HepG2 (cell line): ENCODE results near the gene GMFB. TPM values are rescaled to one million over a fixed set of nuclear protein-coding genes. Genes with fewer than 3 reads are reported as not detected.

Source experiments
- ATAC-seq: fragments of 200-7000 bp; cut with Tn5 transposase; 3 replicates; pipeline ENCODE4 v1.9.1; 2020; ENCODE audit warnings: mild to moderate bottlenecking, moderate library complexity
- BruUV-seq: library from RNA; stranded (reverse); fragments of 400-500 nt; replicated peaks from 2 replicates; lab custom pipeline; 2021; lab: Mats Ljungman, UMichigan
- CTCF ChIA-PET: fragments of 300-600 bp; formaldehyde crosslinking; extraction: SDS; loops from one replicate; lab custom pipeline; 2021; ENCODE audit warnings: low total read pairs, inconsistent platforms, low intra/inter-chr PET ratio; lab: Yijun Ruan, JAX
- POLR2A ChIA-PET: fragments of 350-600 bp; sonication (Branson Sonifier 250); formaldehyde crosslinking; loops from one replicate; lab custom pipeline; 2020; ENCODE audit warnings: antibody characterized with exemption, inconsistent platforms; lab: Yijun Ruan, JAX
- DNase-seq: peaks from one replicate; pipeline ENCODE4 v3.0.0-alpha.2; 2015; ENCODE audit warnings: low spot score
- FAIRE-seq: peaks from 3 replicates; lab custom pipeline; 2011; peaks lifted over from hg19 to GRCh38; lab: Jason Lieb, UNC
- H2AFZ ChIP-seq: one replicate; pipeline ENCODE4 v1.6.1; 2011; ENCODE audit warnings: low read length, inconsistent platforms
- H3K27ac ChIP-seq: fragments of 300-600 bp; 3 replicates; pipeline ENCODE4 v1.8.0; 2011; ENCODE audit warnings: mixed run types, mild to moderate bottlenecking, mixed read lengths, low read length, inconsistent platforms; ENCODE audit not compliant: insufficient read depth; ENCODE audit errors: extremely low read length
- H3K27me3 ChIP-seq, 2 experiments: fragments of 200-600 bp in 1 of 2; 2 replicates in 1 of 2; 3 replicates in 1 of 2; pipeline versions ENCODE4 v1.6.0 to v1.8.0; 2011; ENCODE audit warnings: low read length in 2 of 2, mild to moderate bottlenecking in 2 of 2, moderate library complexity in 2 of 2, inconsistent platforms in 1 of 2; ENCODE audit not compliant: insufficient read depth in 2 of 2, control insufficient read depth in 1 of 2
- H3K36me3 ChIP-seq, 2 experiments: fragments of 200-600 bp in 1 of 2; replicated peaks in 1 of 2; 2 replicates in 1 of 2; 3 replicates in 1 of 2; pipeline versions ENCODE4 v1.5.1 to v1.8.0; 2011; ENCODE audit warnings: low read length in 2 of 2, inconsistent platforms in 1 of 2; ENCODE audit not compliant: insufficient read depth in 2 of 2, control insufficient read depth in 1 of 2
- H3K4me1 ChIP-seq: 2 replicates; pipeline ENCODE4 v1.5.1; 2012; ENCODE audit warnings: low read length, inconsistent platforms; ENCODE audit not compliant: insufficient read depth
- H3K4me2 ChIP-seq: 2 replicates; pipeline ENCODE4 v1.6.0; 2011; ENCODE audit warnings: low read depth, low read length, inconsistent platforms
- H3K4me3 ChIP-seq, 3 experiments: fragments of 200-600 bp in 1 of 3; sonication (generic), shearing (Covaris generic) in 1 of 3; replicated peaks in 1 of 3; 2 replicates each; pipeline ENCODE4 v1.5.1; 2011 to 2016; ENCODE audit warnings: low read length in 3 of 3, inconsistent platforms in 2 of 3, low read depth in 2 of 3, mild to moderate bottlenecking in 2 of 3, control low read depth in 1 of 3, mixed read lengths in 1 of 3; ENCODE audit not compliant: insufficient read depth in 1 of 3
- H3K79me2 ChIP-seq: one replicate; pipeline ENCODE4 v1.6.1; 2011; ENCODE audit warnings: low read length, inconsistent platforms; ENCODE audit not compliant: insufficient read depth
- H3K9ac ChIP-seq: 2 replicates; pipeline ENCODE4 v1.6.0; 2011; ENCODE audit warnings: mild to moderate bottlenecking, low read depth, low read length, inconsistent platforms; ENCODE audit not compliant: insufficient read depth
- H3K9me3 ChIP-seq: 2 replicates; pipeline ENCODE4 v1.5.1; 2012; ENCODE audit warnings: mild to moderate bottlenecking, low read length
- H4K20me1 ChIP-seq: 2 replicates; pipeline ENCODE4 v1.6.0; 2011; ENCODE audit warnings: inconsistent platforms, mild to moderate bottlenecking, low read length, moderate library complexity; ENCODE audit not compliant: insufficient read depth
- ARHGAP35 ChIP-seq: sonication (generic); formaldehyde crosslinking; IDR thresholded peaks from 2 replicates; pipeline ENCODE4 v1.9.0; 2022; ENCODE audit warnings: mild to moderate bottlenecking, inconsistent platforms, moderate library complexity, missing genetic modification reagents, borderline replicate concordance
- FIP1L1 ChIP-seq: fragments of 200-400 bp; formaldehyde crosslinking; IDR thresholded peaks from 2 replicates; pipeline ENCODE4 v1.6.1; 2018; ENCODE audit warnings: low read depth, mild to moderate bottlenecking, low read length, moderate library complexity, borderline replicate concordance; ENCODE audit not compliant: insufficient read depth
- GLI4 ChIP-seq: sonication (generic); formaldehyde crosslinking; IDR thresholded peaks from 2 replicates; pipeline ENCODE4 v1.5.1; 2020; ENCODE audit warnings: missing genetic modification reagents, mild to moderate bottlenecking, moderate library complexity, borderline replicate concordance
- MAFK ChIP-seq, 2 experiments: IDR thresholded peaks in 1 of 2; conservative IDR thresholded peaks in 1 of 2; 2 replicates each; pipeline ENCODE4 v1.6.1; 2011; ENCODE audit warnings: improper control_type of control experiment in 2 of 2, low read length in 2 of 2
- NAIF1 ChIP-seq: sonication (generic); formaldehyde crosslinking; IDR thresholded peaks from 2 replicates; pipeline ENCODE4 v1.5.0; 2020; ENCODE audit warnings: mild to moderate bottlenecking, missing genetic modification reagents, borderline replicate concordance
- PHF20 ChIP-seq: sonication (generic); formaldehyde crosslinking; IDR thresholded peaks from 2 replicates; pipeline ENCODE4 v1.5.0; 2020; ENCODE audit warnings: mild to moderate bottlenecking, missing genetic modification reagents
- RBM22 ChIP-seq: fragments of 200-400 bp; formaldehyde crosslinking; optimal IDR thresholded peaks from 2 replicates; pipeline ENCODE3; 2017; ENCODE audit warnings: mild to moderate bottlenecking, low read length, moderate library complexity
- ZNF670 ChIP-seq: sonication (generic); formaldehyde crosslinking; IDR thresholded peaks from 2 replicates; pipeline ENCODE4 v1.8.0; 2022; ENCODE audit warnings: mild to moderate bottlenecking, missing genetic modification reagents, borderline replicate concordance
- ZNF724P ChIP-seq: sonication (generic); formaldehyde crosslinking; IDR thresholded peaks from 2 replicates; pipeline ENCODE4 v1.8.0; 2022; ENCODE audit warnings: missing genetic modification reagents, borderline replicate concordance
- ZNF839 ChIP-seq: sonication (generic); formaldehyde crosslinking; IDR thresholded peaks from 2 replicates; pipeline ENCODE4 v1.4.0; 2020; ENCODE audit warnings: missing genetic modification reagents, mild to moderate bottlenecking, borderline replicate concordance
- ZNF879 ChIP-seq: sonication (generic); formaldehyde crosslinking; IDR thresholded peaks from 2 replicates; pipeline ENCODE4 v1.8.1; 2023; ENCODE audit warnings: missing genetic modification reagents
- WGBS: methylation state at CpG from one replicate; pipeline ENCODE4 v1.1.6; 2017; ENCODE audit warnings: low lambda C conversion rate; 5-methylcytosine and 5-hydroxymethylcytosine counted together
- in situ Hi-C: cut with HindIII; loops from 2 replicates; pipeline ENCODE4 v1.10.0; 2017; ENCODE audit warnings: low pct_unique_long_range_greater_than_20kb; ENCODE audit not compliant: extremely low pct_ligation_motif_present
- intact Hi-C: fragments of 100-400 bp; cut with micrococcal nuclease; formaldehyde crosslinking; loops from one replicate; pipeline ENCODE4 v1.10.0; 2022; ENCODE audit not compliant: unreplicated experiment
- polyA plus RNA-seq, 8 experiments: library from polyadenylated mRNA; depleted of rRNA in 3 of 8; stranded (reverse) in 7 of 8; unstranded in 1 of 8; fragments of >200 nt; fragmentation: Illumina TruSeq in 4 of 8; extraction: Trizol in 4 of 8; gene quantifications; 2 replicates each; pipeline versions ENCODE4 v1.2.1 to v1.2.3, GENCODE V29; 2011 to 2016; ENCODE audit warnings: low read depth in 4 of 8, missing spikeins in 1 of 8, mixed read lengths in 1 of 8; ENCODE audit not compliant: insufficient read depth in 1 of 8
- total RNA-seq, 5 experiments: library from RNA; depleted of rRNA; stranded (reverse); fragments of >200 nt; fragmentation: Illumina TruSeq; extraction: Trizol; gene quantifications; 2 replicates each; pipeline ENCODE4 v1.2.3, GENCODE V29; 2016; ENCODE audit warnings: low read depth in 1 of 5
- TF ChIP-seq, protein P1 (sequence below): sonication (generic); formaldehyde crosslinking; IDR thresholded peaks from 2 replicates; pipeline ENCODE4 v1.5.0; 2020; ENCODE audit warnings: mild to moderate bottlenecking, missing genetic modification reagents
- TF ChIP-seq, protein P2 (sequence below): conservative IDR thresholded peaks from 2 replicates; pipeline ENCODE4 v1.6.1; 2018; ENCODE audit warnings: missing genetic modification reagents

GMFB gene
- total and polyA plus RNA-seq, 2 of the 13 experiments (the other 11 are each of a cell fraction or from before 2014, with no cell fraction given) = 17.3 to 68.2 TPM

DNA sequence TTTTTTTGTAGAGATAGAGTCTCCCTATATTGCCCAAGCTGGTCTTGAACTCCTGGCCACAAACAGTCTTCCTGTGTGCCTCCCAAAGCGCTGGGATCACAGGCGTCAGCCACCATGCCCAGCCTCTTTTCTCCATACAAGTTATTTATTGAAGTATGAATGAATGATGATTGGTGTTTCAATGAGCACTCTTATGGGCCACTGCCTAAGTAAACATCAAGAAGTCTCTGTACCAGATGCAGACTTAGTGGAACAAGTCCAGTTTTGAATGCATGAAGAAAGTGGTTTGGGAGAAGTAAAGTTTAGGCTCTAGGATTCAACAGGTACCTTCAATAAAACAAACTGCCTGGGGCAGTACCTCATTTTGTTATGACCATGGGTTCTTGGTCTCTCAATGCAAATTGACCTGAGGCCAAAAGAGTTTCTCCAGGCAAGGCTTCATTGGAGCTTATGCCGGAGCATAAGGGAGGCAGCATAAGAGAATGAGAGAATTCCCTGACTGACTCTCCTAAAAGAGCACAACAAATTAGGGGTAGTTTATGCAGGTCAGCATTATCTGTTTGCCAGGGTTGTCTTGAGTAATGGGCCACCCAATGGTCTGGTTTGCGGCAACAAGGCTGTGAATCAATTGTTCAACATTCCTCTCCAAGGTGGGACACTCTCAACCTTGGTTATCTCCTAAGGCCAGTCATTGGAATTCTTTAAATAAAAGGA, 1.1 kb upstream of the GMFB start:
- 98% methylated on average over 4 of the region's 4 CpGs for WGBS
- TF ChIP-seq FIP1L1 = no peak
- TF ChIP-seq PHF20 (CRISPR knock-in tag) = no peak
- no peak for TF ChIP-seq ZNF879
- peak in 1 of 2 experiments; percentile 21; a peak in 1 of 4 replicates for TF ChIP-seq MAFK (conservative IDR thresholded peaks at IDR 0.05 in 1 of 2, IDR thresholded peaks at IDR 0.05 in 1 of 2; ENCODE audit: low read length in 2 of 2)
- DNase-seq = no peak
- H2AFZ ChIP-seq = no peak overlapping the region
- H3K79me2 ChIP-seq = peaks cover 38% of the 10 kb centered on the region
- no peak for FAIRE-seq
- no peak for ATAC-seq
- no peaks in the 10 kb centered on the region for H3K9me3 ChIP-seq
- BruUV-seq = no TSS peak
- POLR2A ChIA-PET = interaction anchor here (0.9 to 3.0 kb wide), 7 partner anchors 9 to 1804 kb away, joined by 3 to 19 read pairs (median 6); no protein-coding TSS in a partner anchor
- H3K4me1 ChIP-seq = peaks cover 55% of the 10 kb centered on the region
- peak overlapping the region in 2 of 3 experiments; percentile 90 to 99; a peak in 1 of 6 replicates for H3K4me3 ChIP-seq
- H3K9ac ChIP-seq = peak overlapping the region; percentile 93
- CTCF ChIA-PET = no interaction called here
- H4K20me1 ChIP-seq = no peaks in the 10 kb centered on the region
- in situ Hi-C loops = loop anchor here (10.0 kb wide), 1 partner anchor 125 kb away; no protein-coding TSS in a partner anchor
- intact Hi-C loops = loop anchor here (1.0 to 5.0 kb wide), 3 partner anchors 8 to 123 kb away; partner anchors contain the start of gene CNIH1
- H3K27ac ChIP-seq = peak overlapping the region; percentile 94
- peak overlapping the region; percentile 99 for H3K4me2 ChIP-seq
- no peaks in the 10 kb centered on the region; a peak in 1 of 5 replicates for H3K27me3 ChIP-seq
- no peaks in the 10 kb centered on the region for H3K36me3 ChIP-seq

DNA sequence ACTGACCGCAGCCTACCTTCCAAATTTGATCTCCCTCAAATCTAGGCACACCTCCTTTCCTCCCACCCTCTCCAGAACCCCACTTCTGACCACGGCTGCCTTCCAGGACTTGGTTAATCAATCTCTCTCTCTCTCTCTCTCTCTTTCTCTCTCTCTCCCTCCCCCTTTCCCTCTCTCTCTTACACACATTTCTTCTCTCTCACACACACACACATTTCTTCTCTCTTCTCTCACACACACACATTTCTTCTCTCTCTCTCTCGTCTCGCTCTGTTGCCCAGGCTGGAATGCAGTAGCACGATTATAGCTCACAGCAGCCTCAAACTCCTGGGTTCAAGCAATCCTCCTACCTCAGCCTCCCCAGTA, 521 bp upstream of the GMFB start:
- in situ Hi-C loops = loop anchor here (10.0 kb wide), 1 partner anchor 124 kb away; no protein-coding TSS in a partner anchor
- peak overlapping the region; percentile 100 for H2AFZ ChIP-seq
- no TSS peak for BruUV-seq
- DNase-seq (no peak), FAIRE-seq (no peak), ATAC-seq (peak; percentile 11)
- no peaks in the 10 kb centered on the region for H3K36me3 ChIP-seq
- intact Hi-C loops = loop anchor here (1.0 to 5.0 kb wide), 3 partner anchors 9 to 122 kb away; partner anchors contain the start of gene CNIH1
- peak overlapping the region; percentile 93 for H3K9ac ChIP-seq
- H3K79me2 ChIP-seq = peaks cover 44% of the 10 kb centered on the region
- peak overlapping the region; percentile 90 to 99 (median 94) for H3K4me3 ChIP-seq
- ChIA-PET CTCF (no interaction called here), POLR2A (interaction anchor here (0.9 to 3.0 kb wide), 9 partner anchors 10 to 1804 kb away, joined by 3 to 19 read pairs (median 6); partner anchors contain the start of gene CGRRF1)
- peaks cover 61% of the 10 kb centered on the region for H3K4me1 ChIP-seq
- peaks cover 4% of the 10 kb centered on the region; the same call in 1 of the 2 replicates for H4K20me1 ChIP-seq
- peak overlapping the region; percentile 94 for H3K27ac ChIP-seq
- peak overlapping the region; percentile 99 for H3K4me2 ChIP-seq
- H3K27me3 ChIP-seq = no peaks in the 10 kb centered on the region; a peak in 1 of 5 replicates
- 41% methylated on average over 5 of the region's 5 CpGs for WGBS
- no peaks in the 10 kb centered on the region for H3K9me3 ChIP-seq
- TF ChIP-seq ZNF724P (CRISPR knock-in tag) = no peak
- TF ChIP-seq, protein P1, sequence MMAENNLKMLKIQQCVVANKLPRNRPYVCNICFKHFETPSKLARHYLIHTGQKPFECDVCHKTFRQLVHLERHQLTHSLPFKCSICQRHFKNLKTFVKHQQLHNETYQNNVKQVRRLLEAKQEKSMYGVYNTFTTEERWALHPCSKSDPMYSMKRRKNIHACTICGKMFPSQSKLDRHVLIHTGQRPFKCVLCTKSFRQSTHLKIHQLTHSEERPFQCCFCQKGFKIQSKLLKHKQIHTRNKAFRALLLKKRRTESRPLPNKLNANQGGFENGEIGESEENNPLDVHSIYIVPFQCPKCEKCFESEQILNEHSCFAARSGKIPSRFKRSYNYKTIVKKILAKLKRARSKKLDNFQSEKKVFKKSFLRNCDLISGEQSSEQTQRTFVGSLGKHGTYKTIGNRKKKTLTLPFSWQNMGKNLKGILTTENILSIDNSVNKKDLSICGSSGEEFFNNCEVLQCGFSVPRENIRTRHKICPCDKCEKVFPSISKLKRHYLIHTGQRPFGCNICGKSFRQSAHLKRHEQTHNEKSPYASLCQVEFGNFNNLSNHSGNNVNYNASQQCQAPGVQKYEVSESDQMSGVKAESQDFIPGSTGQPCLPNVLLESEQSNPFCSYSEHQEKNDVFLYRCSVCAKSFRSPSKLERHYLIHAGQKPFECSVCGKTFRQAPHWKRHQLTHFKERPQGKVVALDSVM (CRISPR knock-in tag) = peak; percentile 47; the same call in 1 of the 2 replicates
- TF ChIP-seq ZNF670 = no peak
- 0 out of 2 replicates have a peak, but pooled peaks have one; percentile 10 for TF ChIP-seq NAIF1 (CRISPR knock-in tag)
- no peak for TF ChIP-seq ARHGAP35 (CRISPR knock-in tag)
- TF ChIP-seq GLI4 (CRISPR knock-in tag) = no peak
- TF ChIP-seq, protein P2, sequence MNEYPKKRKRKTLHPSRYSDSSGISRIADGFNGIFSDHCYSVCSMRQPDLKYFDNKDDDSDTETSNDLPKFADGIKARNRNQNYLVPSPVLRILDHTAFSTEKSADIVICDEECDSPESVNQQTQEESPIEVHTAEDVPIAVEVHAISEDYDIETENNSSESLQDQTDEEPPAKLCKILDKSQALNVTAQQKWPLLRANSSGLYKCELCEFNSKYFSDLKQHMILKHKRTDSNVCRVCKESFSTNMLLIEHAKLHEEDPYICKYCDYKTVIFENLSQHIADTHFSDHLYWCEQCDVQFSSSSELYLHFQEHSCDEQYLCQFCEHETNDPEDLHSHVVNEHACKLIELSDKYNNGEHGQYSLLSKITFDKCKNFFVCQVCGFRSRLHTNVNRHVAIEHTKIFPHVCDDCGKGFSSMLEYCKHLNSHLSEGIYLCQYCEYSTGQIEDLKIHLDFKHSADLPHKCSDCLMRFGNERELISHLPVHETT (CRISPR knock-in tag) = no peak
- TF ChIP-seq RBM22 = no peak
- no peak for TF ChIP-seq ZNF839
